Limb (tissue), 2 donors: ENCODE measurements around the gene SPATA4.
A peak's percentile ranks its signal among the peaks of the same experiment; 100 is the strongest.
"Not testable (repeated sequence)": the region's sequence is repeated elsewhere in the genome, so short reads cannot be mapped to it uniquely, and the experiment has no call there.

Experiments used
- DNase-seq, 2 donors: peaks; one replicate each; pipeline ENCODE4 v3.0.0-alpha.2; 2016; ENCODE audit errors: extremely low spot score in 2 of 2

The SPATA4 gene

GRCh38 chr4:176195184-176195978 lies at the start of gene SPATA4:
TSS of gene SPATA4 (minus strand) at chr4:176195585. CDS start at chr4:176195562, 23 bp downstream.
- peak; percentile 95 to 96 for DNase-seq

GRCh38 chr4:176242764-176243347 lies 47.5 kb upstream of the SPATA4 start:
- no peak for DNase-seq

GRCh38 chr4:176241703-176242102 lies 46.3 kb upstream of the SPATA4 start:
- DNase-seq: no peak

- DNase-seq: peak in 1 of 2 donors; percentile 15
These were observed 43.4 kb upstream of the SPATA4 start for GRCh38 chr4:176238826-176239225.

GRCh38 chr4:176238157-176238610 lies 42.8 kb upstream of the SPATA4 start:
- DNase-seq: peak in 1 of 2 donors; percentile 64

GRCh38 chr4:176236946-176237345 lies 41.6 kb upstream of the SPATA4 start:
- DNase-seq: no peak

- DNase-seq: peak in 1 of 2 donors; percentile 22
These were observed 35.5 kb upstream of the SPATA4 start for GRCh38 chr4:176230836-176231235.

DNA sequence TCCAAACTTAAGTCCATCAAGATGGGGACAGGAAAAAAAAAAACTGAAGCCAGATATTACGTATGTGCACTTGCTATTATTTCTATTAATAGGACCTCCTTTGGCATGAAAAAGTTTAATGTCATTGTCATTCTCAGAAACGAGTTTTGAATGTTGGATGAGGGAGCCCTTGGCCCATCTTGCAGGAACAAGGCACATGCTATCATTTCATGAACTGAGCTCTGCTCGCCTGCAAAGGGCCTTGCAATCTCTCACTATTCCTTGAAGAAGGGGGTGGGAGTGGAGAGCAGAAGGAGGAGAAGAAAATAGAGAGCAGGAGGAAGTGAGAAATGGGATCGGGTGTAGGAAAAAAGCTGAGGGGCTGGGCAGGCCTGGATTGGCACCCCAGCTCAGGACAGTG lies 34.3 kb upstream of the SPATA4 start:
- DNase-seq: no peak

DNA sequence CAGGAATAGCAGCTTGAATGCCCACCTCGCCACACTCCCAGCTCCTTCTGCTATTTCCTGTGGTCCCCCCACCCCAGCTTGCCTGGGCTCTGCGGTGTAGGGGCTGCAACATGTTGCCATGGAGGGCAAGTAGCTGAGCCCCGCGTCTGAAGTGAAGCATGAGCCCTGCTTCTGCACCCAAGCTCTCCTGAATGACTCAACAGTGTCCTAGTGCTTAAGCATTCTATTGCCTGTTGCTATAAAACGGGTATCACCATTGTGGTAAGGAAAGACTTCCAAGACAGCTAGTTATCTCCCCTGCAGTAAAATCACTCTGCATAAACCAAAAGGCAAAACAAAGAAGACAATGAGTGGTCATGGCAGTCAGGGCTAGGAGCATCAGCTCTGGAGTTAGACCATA lies 31.4 kb upstream of the SPATA4 start:
- DNase-seq: no peak

GRCh38 chr4:176223561-176223960 lies 28.2 kb upstream of the SPATA4 start:
- DNase-seq: no peak

- DNase-seq: no peak
These were observed 26.8 kb upstream of the SPATA4 start for GRCh38 chr4:176222149-176222548.

DNA sequence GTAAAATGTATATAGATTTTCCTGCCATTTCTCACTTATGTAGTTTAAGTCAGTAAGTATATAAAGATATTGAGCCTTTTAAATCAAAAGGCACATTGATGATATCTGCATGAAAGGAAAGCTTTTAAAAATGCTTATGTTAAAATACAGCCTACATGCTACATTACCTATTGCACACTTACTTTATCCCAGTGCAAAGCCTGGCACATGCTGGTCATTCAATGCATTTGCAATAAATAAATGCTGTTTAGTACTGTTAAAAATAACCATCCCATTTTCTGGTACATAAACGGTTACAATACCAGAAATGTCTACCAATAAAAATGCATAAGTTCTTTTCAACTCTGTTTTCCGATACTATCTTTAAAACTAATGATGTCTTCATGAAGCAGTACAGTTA lies 22.1 kb upstream of the SPATA4 start:
- no peak for DNase-seq

DNA sequence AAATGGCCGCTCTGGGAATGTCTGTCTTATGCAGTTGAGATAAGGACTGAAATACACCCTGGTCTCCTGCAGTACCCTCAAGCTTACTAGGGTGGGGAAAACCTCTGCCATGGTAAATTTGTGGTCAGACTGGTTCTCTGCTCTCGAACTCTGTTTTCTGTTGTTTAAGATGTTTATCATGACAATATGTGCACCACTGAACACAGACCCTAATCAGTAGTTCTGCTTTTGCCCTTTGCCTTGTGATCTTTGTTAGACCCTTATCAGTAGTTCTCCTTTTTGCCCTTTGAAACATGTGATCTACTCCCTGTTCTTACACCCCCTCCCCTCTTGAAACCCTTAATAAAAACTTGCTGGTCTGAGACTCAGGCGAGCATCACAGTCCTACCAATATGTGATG lies 17.0 kb upstream of the SPATA4 start:
- not testable (repeated sequence) for DNase-seq

GRCh38 chr4:176210579-176211296 lies 15.4 kb upstream of the SPATA4 start:
- DNase-seq: no peak

DNA sequence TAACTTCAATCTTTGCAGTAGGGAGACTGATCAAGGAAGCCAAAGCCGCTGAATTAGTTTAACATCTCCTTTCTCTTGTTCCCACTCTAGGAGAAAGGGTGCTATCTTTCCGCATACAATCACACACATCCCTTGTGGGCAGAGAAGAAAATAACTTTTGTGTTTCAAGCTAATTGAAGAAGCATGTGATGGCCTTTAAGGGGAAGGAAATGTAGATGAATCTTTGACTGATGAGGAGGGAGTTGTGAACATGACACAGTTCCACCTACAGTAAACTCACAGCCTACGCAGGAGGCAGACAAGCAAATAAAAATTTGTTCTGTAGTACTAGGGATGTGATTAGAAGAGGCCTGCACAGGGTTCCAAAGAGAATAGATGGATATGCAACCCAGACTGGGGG lies 14.7 kb upstream of the SPATA4 start:
- DNase-seq: no peak

- no peak for DNase-seq
These were observed 14.2 kb upstream of the SPATA4 start for GRCh38 chr4:176209535-176209934.

GRCh38 chr4:176207839-176208238 lies 12.5 kb upstream of the SPATA4 start:
- DNase-seq: no peak

DNA sequence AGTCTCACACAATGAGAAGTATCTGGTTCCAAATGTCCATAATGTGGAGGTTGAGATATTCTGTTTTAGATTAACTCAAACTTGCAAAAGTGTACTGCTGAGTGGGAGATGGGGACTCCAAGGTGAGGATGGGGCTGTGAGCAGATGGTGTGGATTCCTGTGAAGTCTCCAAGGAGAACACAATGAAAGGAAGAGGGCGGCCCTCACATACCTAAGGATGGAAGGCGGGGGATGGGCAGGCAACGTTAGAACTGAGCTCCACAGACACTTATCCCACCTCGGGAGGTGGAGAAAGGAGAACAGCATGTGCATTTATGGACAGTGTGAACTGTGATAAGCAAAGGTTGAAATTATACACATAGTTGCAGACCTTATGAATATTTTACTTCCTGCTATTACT lies 9.9 kb upstream of the SPATA4 start:
- no peak for DNase-seq

DNA sequence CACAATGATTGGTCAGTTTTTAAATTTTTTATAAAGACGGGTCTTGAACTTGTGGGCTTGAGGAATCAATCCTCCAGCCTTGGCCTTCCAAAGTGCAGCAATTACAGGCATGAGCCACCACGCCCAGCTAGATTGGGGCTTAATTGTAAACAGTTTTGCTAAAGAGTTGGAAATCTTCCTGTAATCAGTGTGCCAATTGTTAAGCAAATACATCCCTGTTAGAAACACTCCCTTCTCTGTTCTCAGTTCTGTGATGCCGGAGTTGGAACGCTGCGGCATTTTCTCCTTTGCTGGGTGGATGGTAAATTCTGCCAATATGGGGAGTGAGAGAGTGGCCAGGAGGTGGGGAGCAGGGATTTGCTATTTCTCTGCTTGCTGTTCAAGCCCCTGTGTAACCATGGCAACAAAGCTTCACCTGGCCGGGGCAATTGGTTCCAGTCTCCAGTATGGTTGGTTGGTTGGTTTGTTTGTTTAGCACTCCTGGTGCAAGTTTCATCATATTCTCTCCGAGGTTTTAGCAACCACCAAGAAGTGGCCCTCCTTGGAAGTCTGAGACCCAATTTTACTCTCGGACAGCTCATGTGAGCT lies 3.0 kb upstream of the SPATA4 start:
- no peak for DNase-seq

GRCh38 chr4:176193938-176194337 lies 1.4 kb downstream of the SPATA4 start:
- DNase-seq: no peak

DNA sequence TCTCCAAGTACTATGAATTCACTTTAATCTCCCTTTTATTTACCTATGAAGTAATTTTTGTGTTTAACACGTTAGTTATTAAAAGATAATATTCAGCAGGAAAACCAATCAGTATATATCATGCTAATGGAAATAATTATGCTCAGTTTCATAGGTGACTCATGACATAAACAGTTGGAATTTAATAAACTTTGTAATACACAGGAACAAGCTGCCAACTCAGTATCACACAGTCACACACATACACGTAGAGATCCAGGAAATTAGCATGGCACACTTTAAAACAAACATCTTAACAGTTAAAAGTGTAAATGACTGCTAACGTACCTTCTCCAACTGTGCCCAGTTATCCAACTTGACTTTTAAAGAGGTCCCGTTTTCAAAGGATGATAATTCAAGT lies 2.3 kb downstream of the SPATA4 start:
- no peak for DNase-seq

DNA sequence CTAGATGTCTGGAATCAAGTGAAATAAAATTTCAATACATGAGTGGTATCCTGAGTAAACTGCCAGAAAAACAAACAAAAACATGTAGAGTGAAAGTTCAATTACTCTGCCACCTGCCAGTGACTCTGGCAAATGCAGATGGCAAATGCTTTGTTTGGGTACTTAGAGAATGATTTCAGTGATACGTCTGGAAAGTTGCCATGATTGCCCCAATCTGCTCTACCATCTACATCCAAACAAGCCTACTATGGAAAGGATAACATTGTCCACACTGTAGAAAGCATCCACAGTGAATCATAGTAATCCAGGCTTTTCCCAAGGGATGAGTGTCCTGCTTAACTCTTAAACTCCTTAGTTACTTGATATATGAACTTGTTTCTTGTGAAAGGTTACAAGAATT lies 3.4 kb downstream of the SPATA4 start:
- no peak for DNase-seq
